NCI-H226 (cell line): ENCODE measurements around the gene PLEKHG3.
A peak's percentile ranks its signal among the peaks of the same experiment; 100 is the strongest.

Source experiments
- DNase-seq: peaks from one replicate; pipeline ENCODE4 v3.0.0-alpha.2; 2015

The PLEKHG3 gene

GRCh38 chr14:64708148-64709004 lies 4.2 kb downstream of the PLEKHG3 start:
- DNase-seq = peak; percentile 88

- DNase-seq = no peak
Measured at GRCh38 chr14:64709126-64709525, 4.9 kb downstream of the PLEKHG3 start.

GRCh38 chr14:64711039-64711438 lies 6.8 kb downstream of the PLEKHG3 start:
- DNase-seq = no peak

- DNase-seq = no peak
Measured at GRCh38 chr14:64713677-64714076, 9.5 kb downstream of the PLEKHG3 start.

GRCh38 chr14:64714432-64715025 lies 10.3 kb downstream of the PLEKHG3 start:
- no peak for DNase-seq

GRCh38 chr14:64715146-64715627 lies 11.0 kb downstream of the PLEKHG3 start:
- DNase-seq = no peak

GRCh38 chr14:64715628-64716412 lies 11.6 kb downstream of the PLEKHG3 start:
- no peak for DNase-seq

GRCh38 chr14:64717870-64718269 lies 13.6 kb downstream of the PLEKHG3 start:
- DNase-seq = no peak

- no peak for DNase-seq
Measured at GRCh38 chr14:64718762-64719161, 14.5 kb downstream of the PLEKHG3 start.

GRCh38 chr14:64719601-64720000 lies 15.4 kb downstream of the PLEKHG3 start:
- no peak for DNase-seq

GRCh38 chr14:64720131-64720576 lies 15.9 kb downstream of the PLEKHG3 start:
- peak; percentile 93 for DNase-seq

GRCh38 chr14:64721391-64721791 lies 17.2 kb downstream of the PLEKHG3 start:
- no peak for DNase-seq

- no peak for DNase-seq
Measured at GRCh38 chr14:64721899-64722298, 17.7 kb downstream of the PLEKHG3 start.

GRCh38 chr14:64722842-64723447 lies 18.7 kb downstream of the PLEKHG3 start:
- no peak for DNase-seq

- DNase-seq = no peak
Measured at GRCh38 chr14:64723691-64724577, 19.7 kb downstream of the PLEKHG3 start.

- DNase-seq = no peak
Measured at GRCh38 chr14:64724578-64724930, 20.3 kb downstream of the PLEKHG3 start.

- no peak for DNase-seq
Measured at GRCh38 chr14:64725261-64725815, 21.1 kb downstream of the PLEKHG3 start.

- DNase-seq = no peak
Measured at GRCh38 chr14:64725879-64726584, 21.8 kb downstream of the PLEKHG3 start.

GRCh38 chr14:64726585-64726890 lies 22.3 kb downstream of the PLEKHG3 start:
- peak; percentile 95 for DNase-seq

- DNase-seq = no peak
Measured at GRCh38 chr14:64727551-64728071, 23.4 kb downstream of the PLEKHG3 start.

GRCh38 chr14:64728106-64728505 lies 23.9 kb downstream of the PLEKHG3 start:
- no peak for DNase-seq
